ENCODE measurements around the gene MISP3. TPM values are rescaled to one million over a fixed set of nuclear protein-coding genes. Genes with fewer than 3 reads are reported as not detected.

MISP3 gene
- total and polyA plus RNA-seq, 9 of the 15 experiments (the other 6 are each of a cell fraction or from before 2014, with no cell fraction given) = 0.25 to 5.6 (median 1.6) TPM

DNA sequence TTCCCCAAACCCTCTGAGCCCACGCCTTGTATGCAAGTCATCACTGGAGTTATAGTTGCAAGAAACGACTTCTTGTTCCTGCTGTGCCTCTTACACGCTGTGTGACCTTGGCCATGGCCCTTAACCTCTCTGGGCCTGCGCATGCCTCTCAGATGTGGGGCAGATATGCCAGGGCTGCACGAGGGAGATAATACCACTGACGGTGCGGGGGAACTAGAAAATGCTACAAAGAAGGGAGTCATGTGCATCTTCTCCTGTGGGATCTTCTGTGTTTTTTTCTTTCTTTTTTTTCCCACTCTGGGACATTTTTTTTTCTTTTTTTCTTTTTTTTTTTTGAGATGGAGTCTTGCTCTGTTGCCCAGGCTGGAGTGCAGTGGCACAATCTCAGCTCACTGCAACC is 22.3 kb downstream of the MISP3 start:
- Histone ChIP-seq H3K4me3 (no peak overlapping the region), H2AFZ (ENCODE audit: low read depth, low read length) (no peak overlapping the region), H3K27ac (ENCODE audit: extremely low read depth, low read depth, low read length) (no peak overlapping the region), H3K79me2 (ENCODE audit: control insufficient read depth, insufficient read depth, low read length) (no peaks in the 10 kb centered on the region), H3K9ac (ENCODE audit: insufficient read depth in 1 of 2, low read depth in 2 of 2, low read length in 2 of 2) (no peak overlapping the region), H3K36me3 (ENCODE audit: control insufficient read depth, insufficient read depth, low read length) (peaks cover 7% of the 10 kb centered on the region; the same call in 1 of the 3 replicates), H3K9me3 (replicated peaks; ENCODE audit: control insufficient read depth, insufficient read depth, low read depth, low read length) (peaks cover 10% of the 10 kb centered on the region), H3K9me1 (ENCODE audit: control insufficient read depth, insufficient read depth, low read length) (no peaks in the 10 kb centered on the region), H4K20me1 (replicated peaks; ENCODE audit: control insufficient read depth, insufficient read depth, low read length) (no peaks in the 10 kb centered on the region), H3K4me2 (ENCODE audit: insufficient read depth, low read length) (no peak overlapping the region), H3K4me1 (replicated peaks in 1 of 2; ENCODE audit: control insufficient read depth in 2 of 2, insufficient read depth in 2 of 2, low read length in 2 of 2) (peaks cover 2 to 21% of the 10 kb centered on the region in 2 experiments; a peak in 3 of 5 replicates), H3K27me3 (ENCODE audit: control insufficient read depth in 2 of 2, insufficient read depth in 2 of 2, low read length in 2 of 2) (no peaks in the 10 kb centered on the region)
- ChIA-PET CTCF (ENCODE audit: low intra/inter-chr PET ratio) (no interaction called here), POLR2A (interaction anchor here (0.6 to 0.9 kb wide), 2 partner anchors 13 to 23 kb away, joined by 3 read pairs; partner anchors contain the start of gene PRKACA)
- in situ Hi-C loops (cut with MboI) = no loop called here
- BruUV-seq (replicated peaks) = TSS peak; percentile 20
- 5% methylated on average over 6 of the region's 7 CpGs for WGBS (ENCODE audit: insufficient coverage, low coverage, missing lambda C conversion rate)
- ATAC-seq = no peak
- DNase-seq (ENCODE audit: extremely low read depth in 1 of 4, low spot score in 3 of 4) = peak in 2 of 4 experiments; percentile 1 to 60
- intact Hi-C loops (cut with micrococcal nuclease) = no loop called here
- FAIRE-seq = peak; percentile 72
- TF ChIP-seq PHF8 (IDR thresholded peaks at IDR 0.05; ENCODE audit: borderline replicate concordance, low read length) (no peak), ESRRB (CRISPR knock-in tag; IDR thresholded peaks at IDR 0.05; ENCODE audit: borderline replicate concordance) (no peak), E2F3 (CRISPR knock-in tag; IDR thresholded peaks at IDR 0.05) (no peak), CCAR2 (IDR thresholded peaks at IDR 0.05; ENCODE audit: low read depth, low read length) (no peak), BACH1 (tag; IDR thresholded peaks at IDR 0.05) (no peak)
- TF ChIP-seq, protein P1, sequence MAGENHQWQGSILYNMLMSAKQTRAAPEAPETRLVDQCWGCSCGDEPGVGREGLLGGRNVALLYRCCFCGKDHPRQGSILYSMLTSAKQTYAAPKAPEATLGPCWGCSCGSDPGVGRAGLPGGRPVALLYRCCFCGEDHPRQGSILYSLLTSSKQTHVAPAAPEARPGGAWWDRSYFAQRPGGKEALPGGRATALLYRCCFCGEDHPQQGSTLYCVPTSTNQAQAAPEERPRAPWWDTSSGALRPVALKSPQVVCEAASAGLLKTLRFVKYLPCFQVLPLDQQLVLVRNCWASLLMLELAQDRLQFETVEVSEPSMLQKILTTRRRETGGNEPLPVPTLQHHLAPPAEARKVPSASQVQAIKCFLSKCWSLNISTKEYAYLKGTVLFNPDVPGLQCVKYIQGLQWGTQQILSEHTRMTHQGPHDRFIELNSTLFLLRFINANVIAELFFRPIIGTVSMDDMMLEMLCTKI (IDR thresholded peaks at IDR 0.05; ENCODE audit: partially characterized antibody) = no peak
- TF ChIP-seq, protein P2, sequence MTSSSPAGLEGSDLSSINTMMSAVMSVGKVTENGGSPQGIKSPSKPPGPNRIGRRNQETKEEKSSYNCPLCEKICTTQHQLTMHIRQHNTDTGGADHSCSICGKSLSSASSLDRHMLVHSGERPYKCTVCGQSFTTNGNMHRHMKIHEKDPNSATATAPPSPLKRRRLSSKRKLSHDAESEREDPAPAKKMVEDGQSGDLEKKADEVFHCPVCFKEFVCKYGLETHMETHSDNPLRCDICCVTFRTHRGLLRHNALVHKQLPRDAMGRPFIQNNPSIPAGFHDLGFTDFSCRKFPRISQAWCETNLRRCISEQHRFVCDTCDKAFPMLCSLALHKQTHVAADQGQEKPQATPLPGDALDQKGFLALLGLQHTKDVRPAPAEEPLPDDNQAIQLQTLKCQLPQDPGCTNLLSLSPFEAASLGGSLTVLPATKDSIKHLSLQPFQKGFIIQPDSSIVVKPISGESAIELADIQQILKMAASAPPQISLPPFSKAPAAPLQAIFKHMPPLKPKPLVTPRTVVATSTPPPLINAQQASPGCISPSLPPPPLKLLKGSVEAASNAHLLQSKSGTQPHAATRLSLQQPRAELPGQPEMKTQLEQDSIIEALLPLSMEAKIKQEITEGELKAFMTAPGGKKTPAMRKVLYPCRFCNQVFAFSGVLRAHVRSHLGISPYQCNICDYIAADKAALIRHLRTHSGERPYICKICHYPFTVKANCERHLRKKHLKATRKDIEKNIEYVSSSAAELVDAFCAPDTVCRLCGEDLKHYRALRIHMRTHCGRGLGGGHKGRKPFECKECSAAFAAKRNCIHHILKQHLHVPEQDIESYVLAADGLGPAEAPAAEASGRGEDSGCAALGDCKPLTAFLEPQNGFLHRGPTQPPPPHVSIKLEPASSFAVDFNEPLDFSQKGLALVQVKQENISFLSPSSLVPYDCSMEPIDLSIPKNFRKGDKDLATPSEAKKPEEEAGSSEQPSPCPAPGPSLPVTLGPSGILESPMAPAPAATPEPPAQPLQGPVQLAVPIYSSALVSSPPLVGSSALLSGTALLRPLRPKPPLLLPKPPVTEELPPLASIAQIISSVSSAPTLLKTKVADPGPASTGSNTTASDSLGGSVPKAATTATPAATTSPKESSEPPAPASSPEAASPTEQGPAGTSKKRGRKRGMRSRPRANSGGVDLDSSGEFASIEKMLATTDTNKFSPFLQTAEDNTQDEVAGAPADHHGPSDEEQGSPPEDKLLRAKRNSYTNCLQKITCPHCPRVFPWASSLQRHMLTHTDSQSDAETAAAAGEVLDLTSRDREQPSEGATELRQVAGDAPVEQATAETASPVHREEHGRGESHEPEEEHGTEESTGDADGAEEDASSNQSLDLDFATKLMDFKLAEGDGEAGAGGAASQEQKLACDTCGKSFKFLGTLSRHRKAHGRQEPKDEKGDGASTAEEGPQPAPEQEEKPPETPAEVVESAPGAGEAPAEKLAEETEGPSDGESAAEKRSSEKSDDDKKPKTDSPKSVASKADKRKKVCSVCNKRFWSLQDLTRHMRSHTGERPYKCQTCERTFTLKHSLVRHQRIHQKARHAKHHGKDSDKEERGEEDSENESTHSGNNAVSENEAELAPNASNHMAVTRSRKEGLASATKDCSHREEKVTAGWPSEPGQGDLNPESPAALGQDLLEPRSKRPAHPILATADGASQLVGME (CRISPR knock-in tag; IDR thresholded peaks at IDR 0.05) = no peak
- TF ChIP-seq, protein P3, sequence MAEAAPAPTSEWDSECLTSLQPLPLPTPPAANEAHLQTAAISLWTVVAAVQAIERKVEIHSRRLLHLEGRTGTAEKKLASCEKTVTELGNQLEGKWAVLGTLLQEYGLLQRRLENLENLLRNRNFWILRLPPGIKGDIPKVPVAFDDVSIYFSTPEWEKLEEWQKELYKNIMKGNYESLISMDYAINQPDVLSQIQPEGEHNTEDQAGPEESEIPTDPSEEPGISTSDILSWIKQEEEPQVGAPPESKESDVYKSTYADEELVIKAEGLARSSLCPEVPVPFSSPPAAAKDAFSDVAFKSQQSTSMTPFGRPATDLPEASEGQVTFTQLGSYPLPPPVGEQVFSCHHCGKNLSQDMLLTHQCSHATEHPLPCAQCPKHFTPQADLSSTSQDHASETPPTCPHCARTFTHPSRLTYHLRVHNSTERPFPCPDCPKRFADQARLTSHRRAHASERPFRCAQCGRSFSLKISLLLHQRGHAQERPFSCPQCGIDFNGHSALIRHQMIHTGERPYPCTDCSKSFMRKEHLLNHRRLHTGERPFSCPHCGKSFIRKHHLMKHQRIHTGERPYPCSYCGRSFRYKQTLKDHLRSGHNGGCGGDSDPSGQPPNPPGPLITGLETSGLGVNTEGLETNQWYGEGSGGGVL (CRISPR knock-in tag; IDR thresholded peaks at IDR 0.05) = no peak
- TF ChIP-seq, protein P4, sequence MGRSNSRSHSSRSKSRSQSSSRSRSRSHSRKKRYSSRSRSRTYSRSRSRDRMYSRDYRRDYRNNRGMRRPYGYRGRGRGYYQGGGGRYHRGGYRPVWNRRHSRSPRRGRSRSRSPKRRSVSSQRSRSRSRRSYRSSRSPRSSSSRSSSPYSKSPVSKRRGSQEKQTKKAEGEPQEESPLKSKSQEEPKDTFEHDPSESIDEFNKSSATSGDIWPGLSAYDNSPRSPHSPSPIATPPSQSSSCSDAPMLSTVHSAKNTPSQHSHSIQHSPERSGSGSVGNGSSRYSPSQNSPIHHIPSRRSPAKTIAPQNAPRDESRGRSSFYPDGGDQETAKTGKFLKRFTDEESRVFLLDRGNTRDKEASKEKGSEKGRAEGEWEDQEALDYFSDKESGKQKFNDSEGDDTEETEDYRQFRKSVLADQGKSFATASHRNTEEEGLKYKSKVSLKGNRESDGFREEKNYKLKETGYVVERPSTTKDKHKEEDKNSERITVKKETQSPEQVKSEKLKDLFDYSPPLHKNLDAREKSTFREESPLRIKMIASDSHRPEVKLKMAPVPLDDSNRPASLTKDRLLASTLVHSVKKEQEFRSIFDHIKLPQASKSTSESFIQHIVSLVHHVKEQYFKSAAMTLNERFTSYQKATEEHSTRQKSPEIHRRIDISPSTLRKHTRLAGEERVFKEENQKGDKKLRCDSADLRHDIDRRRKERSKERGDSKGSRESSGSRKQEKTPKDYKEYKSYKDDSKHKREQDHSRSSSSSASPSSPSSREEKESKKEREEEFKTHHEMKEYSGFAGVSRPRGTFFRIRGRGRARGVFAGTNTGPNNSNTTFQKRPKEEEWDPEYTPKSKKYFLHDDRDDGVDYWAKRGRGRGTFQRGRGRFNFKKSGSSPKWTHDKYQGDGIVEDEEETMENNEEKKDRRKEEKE (IDR thresholded peaks at IDR 0.05; ENCODE audit: borderline replicate concordance in 1 of 2, control insufficient read depth in 1 of 2, low read depth in 2 of 2, low read length in 1 of 2) = no peak
